GM06990 (cell line): Measurements from ENCODE around the gene MPHOSPH9.
A peak's percentile ranks its signal among the peaks of the same experiment; 100 is the strongest.

ENCODE experiments used
- DNase-seq: peaks from one replicate; pipeline ENCODE4 v3.0.0-alpha.2; 2011; ENCODE audit not compliant: insufficient read length; ENCODE audit errors: extremely low read depth
- H3K27me3 ChIP-seq: replicated peaks from 2 replicates; pipeline ENCODE4 v1.6.0; 2011; ENCODE audit warnings: low read length; ENCODE audit not compliant: control insufficient read depth, insufficient read depth
- H3K36me3 ChIP-seq: 2 replicates; pipeline ENCODE4 v1.5.1; 2011; ENCODE audit warnings: low read length; ENCODE audit not compliant: control insufficient read depth, insufficient read depth
- H3K4me3 ChIP-seq: replicated peaks from 2 replicates; pipeline ENCODE4 v1.5.1; 2011; ENCODE audit warnings: low read depth, mild to moderate bottlenecking, control low read depth, low read length
- TF ChIP-seq, protein P1 (sequence below): IDR thresholded peaks from 2 replicates; pipeline ENCODE4 v1.5.1; 2011; ENCODE audit warnings: low read length, control low read depth, mild to moderate bottlenecking, inconsistent platforms; ENCODE audit not compliant: insufficient read depth, poor library complexity, severe bottlenecking

The MPHOSPH9 gene

DNA sequence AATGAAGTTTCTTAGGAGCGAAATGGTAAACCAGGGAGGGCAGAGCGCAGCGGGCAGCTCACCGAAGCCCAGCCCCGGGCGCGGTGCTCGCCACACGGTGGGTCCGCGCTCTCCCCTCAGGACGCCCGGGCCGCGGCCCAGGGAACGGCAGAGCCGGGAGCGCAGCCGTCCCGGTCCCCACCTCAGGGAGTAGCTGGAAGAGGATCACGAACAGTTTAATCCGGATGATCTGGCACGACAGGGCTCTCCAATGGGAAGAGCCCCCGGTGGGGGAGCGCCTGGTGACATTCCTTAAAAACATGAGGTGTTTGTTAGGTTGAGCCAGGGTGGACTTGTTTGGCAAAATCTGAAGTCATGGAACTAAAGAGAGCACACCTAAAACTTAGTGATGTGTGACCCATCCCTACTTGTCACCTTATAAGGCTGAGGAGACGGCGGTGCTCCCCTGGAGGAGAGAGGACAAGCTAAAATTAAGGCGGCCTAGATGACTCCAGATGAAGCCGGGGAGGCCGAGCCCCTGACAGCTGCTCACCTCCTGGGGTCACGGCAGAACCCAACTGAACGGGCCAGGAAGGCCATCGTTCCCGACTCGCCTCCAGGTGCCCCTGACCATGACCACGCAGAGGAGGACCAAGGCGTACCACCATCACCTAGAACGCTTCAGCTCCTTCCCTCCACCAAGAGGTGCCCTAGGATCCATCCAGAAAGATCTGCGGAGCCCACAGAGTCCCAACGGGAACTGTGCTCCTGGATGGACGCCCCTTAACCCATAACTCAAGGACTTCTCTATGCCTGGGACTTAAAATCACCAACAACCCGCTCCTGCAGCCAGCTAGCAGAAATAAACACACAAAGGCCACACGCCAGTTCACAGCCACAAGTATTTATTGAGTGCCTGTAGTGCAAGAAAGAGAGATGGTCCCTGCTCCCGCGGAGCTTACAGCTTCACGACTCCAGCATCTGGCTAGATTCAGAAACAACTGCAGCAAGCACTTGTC lies 81.2 kb downstream of the MPHOSPH9 start:
- TF ChIP-seq, protein P1, sequence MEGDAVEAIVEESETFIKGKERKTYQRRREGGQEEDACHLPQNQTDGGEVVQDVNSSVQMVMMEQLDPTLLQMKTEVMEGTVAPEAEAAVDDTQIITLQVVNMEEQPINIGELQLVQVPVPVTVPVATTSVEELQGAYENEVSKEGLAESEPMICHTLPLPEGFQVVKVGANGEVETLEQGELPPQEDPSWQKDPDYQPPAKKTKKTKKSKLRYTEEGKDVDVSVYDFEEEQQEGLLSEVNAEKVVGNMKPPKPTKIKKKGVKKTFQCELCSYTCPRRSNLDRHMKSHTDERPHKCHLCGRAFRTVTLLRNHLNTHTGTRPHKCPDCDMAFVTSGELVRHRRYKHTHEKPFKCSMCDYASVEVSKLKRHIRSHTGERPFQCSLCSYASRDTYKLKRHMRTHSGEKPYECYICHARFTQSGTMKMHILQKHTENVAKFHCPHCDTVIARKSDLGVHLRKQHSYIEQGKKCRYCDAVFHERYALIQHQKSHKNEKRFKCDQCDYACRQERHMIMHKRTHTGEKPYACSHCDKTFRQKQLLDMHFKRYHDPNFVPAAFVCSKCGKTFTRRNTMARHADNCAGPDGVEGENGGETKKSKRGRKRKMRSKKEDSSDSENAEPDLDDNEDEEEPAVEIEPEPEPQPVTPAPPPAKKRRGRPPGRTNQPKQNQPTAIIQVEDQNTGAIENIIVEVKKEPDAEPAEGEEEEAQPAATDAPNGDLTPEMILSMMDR, result no peak
- Histone ChIP-seq H3K27me3 (0 out of 2 replicates have a peak, but pooled peaks cover 1% of the 10 kb centered on the region), H3K36me3 (peaks cover 2% of the 10 kb centered on the region; the same call in 1 of the 2 replicates), H3K4me3 (peak overlapping the region; percentile 56)
- DNase-seq, result no peak

DNA sequence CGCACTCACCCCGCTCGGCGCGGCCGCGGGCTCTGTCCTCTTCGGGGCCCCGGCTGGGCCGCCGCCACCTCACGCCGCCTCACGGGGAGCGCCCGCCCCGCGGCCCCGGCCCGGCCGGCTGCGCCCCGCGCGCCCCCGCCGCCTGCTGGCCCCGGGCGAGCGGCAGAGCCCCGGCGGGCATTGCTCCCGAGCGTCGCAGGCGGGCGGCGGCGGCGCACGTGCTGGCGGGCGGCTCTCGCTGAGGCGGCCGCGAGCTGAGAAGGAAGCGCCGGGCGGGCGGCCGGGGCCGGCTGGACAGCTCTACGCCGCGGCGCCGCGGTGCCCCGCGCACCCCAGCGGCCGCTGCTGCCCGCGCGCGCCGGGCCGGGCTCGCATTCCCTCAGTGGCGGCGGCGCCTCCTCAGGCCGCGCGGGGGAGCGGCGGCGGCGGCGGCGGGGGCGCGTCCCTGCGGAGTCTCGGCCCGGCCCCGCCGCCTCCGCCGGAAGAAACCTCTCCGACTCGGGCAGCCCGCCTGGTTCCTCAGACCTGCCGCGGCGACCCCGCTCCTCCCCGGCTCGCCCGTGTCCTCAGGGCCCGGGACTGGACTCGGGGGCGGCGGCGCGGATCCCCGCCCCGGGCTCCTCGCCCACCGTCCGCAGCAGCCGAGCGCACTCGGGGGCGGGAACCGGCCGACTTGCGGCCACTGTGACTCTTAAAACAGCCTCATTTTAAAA lies 82.0 kb downstream of the MPHOSPH9 start, which contains the start of gene PITPNM2:
TSS of gene PITPNM2 (minus strand) at position 347 of the 713 bp plus-strand sequence. CDS start 116,500 bp downstream, outside the sequence.
- TF ChIP-seq, protein P1, result no peak
- H3K27me3 ChIP-seq, result 0 out of 2 replicates have a peak, but pooled peaks cover 1% of the 10 kb centered on the region
- peak; percentile 59 for DNase-seq

DNA sequence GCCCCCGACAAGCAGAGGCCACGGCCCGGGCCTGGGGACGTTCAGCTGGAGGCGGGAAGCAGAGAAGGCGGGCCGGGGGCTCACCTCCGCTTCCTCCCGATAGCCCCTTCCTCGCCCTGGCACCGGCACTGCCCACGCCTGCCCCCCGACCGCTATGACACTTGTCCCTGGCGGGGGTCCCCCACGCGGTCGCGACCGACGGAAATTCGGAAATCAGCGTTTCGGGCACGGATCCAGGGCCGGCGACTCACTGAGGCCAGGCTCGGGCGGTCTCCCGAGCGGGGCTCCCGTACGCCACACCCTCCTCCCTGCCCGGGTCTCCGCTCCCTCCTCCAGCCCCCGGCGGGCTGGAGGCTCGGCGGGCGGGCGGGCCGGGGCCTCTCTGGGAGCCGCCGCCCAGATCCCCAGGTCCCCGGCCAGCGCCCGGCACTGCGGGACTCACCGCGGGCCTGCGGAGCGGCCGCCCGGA lies 82.6 kb downstream of the MPHOSPH9 start:
- TF ChIP-seq, protein P1, result no peak
- Histone ChIP-seq H3K36me3 (no peaks in the 10 kb centered on the region), H3K27me3 (0 out of 2 replicates have a peak, but pooled peaks cover 1% of the 10 kb centered on the region), H3K4me3 (peak overlapping the region; percentile 49)
- no peak for DNase-seq

More for the DNA sequence above, 82.0 kb downstream of the MPHOSPH9 start, which contains the start of gene PITPNM2:
- Histone ChIP-seq H3K36me3 (peaks cover 2% of the 10 kb centered on the region; the same call in 1 of the 2 replicates), H3K4me3 (peak within 1 kb of the TSS; percentile 56)

DNA sequence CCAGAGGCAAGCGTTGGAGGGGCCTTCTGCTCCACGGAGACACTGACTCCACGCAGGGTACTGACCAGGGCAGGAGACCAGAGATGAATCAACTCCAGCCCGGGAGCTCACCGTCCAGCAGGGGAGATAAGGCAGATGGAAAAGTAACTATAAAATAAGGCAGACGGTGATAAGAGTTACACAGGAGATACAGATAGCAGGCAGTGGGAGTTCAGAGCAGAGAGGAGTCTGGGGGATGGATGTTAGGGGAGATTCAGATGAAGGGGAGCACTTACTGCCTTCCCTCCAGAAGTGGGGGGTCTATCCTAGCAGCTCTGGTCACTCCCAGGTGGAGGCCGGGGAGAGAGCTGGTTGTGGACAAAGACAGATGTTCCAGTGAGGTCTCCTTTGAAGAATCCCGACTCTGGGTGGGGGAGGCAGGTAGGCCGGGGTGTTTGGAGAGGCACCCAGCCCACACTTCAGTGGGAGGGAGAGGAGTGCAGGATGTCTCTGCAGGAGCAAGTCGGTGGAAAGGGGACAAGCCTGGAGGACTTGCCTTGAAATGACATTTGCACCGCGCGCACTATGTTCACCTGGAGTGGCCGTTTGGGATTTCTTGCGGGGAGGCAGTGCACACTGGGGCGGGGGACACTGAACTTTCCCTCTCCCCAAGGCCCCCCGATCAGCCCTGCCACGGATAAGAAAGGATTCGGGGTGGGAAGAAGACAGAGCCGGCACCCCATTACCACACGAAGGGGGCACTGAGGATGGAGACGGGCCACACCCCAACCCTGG lies 83.3 kb downstream of the MPHOSPH9 start:
- peak overlapping the region; percentile 49 for H3K4me3 ChIP-seq
- no peak for DNase-seq
- TF ChIP-seq, protein P1, result no peak
- H3K27me3 ChIP-seq, result 0 out of 2 replicates have a peak, but pooled peaks cover 1% of the 10 kb centered on the region
- no peaks in the 10 kb centered on the region for H3K36me3 ChIP-seq

DNA sequence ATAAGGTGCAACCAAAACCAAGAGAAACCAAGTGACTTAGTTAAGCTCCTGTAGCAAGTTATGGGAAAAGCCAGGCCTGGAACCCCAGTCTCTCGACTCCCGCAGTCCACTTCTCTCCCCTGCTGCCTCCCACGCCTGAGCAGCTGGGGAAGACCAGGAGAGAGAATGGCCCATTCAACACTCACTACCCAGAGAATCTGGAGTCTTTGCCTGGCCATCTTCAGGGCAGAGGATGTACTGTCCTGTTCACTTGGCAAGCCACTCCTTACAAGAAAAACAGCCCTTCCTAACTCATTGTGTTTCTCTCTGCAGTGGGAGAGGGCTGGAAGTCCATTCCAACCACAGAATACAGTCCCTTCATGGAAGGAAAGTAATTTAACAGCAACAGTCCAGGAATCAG lies 83.9 kb downstream of the MPHOSPH9 start:
- Histone ChIP-seq H3K36me3 (no peaks in the 10 kb centered on the region), H3K27me3 (0 out of 2 replicates have a peak, but pooled peaks cover 1% of the 10 kb centered on the region), H3K4me3 (no peak overlapping the region)
- TF ChIP-seq, protein P1, result no peak
- DNase-seq, result no peak
